Measurements from ENCODE around the gene IL3RA. TPM values are rescaled to one million over a fixed set of nuclear protein-coding genes. Genes with fewer than 3 reads are reported as not detected.

Gene IL3RA
- total and polyA plus RNA-seq, 2 of the 8 experiments (the other 6 are each of a cell fraction or from before 2014, with no cell fraction given): 0.11 TPM; not detected in 1

GRCh38 chrX:1360171-1360570 lies 23.6 kb downstream of the IL3RA start (continued):
- no peak for TF ChIP-seq ATF2 (IDR thresholded peaks at IDR 0.05; ENCODE audit: low read length)
- no peak for TF ChIP-seq MAX (IDR thresholded peaks at IDR 0.05)
- no peak for TF ChIP-seq SRF (IDR thresholded peaks at IDR 0.05; ENCODE audit: low read depth, low read length)
- no peak for TF ChIP-seq TAF7 (optimal IDR thresholded peaks at IDR 0.05; ENCODE audit: borderline replicate concordance, low read depth, low read length)
- TF ChIP-seq SP4 (IDR thresholded peaks at IDR 0.05; ENCODE audit: low read length): no peak

Measured in H1 (cell line).